A549 (cell line): ENCODE results near the gene AQP6. TPM values are rescaled to one million over a fixed set of nuclear protein-coding genes. Genes with fewer than 3 reads are reported as not detected.

Source experiments
- ATAC-seq, 2 experiments: fragments of 200-7000 bp in 1 of 2; fragments of >200 bp in 1 of 2; cut with Nextera tagmentation in 1 of 2; cut with Tn5 transposase in 1 of 2; 3 replicates each; pipeline versions ENCODE4 v1.8.0 to v1.9.1; 2018 to 2020; ENCODE audit warnings: mild to moderate bottlenecking in 1 of 2, moderate library complexity in 1 of 2
- CTCF ChIA-PET: fragments of 300-600 bp; sonication (Branson Sonifier 250); formaldehyde crosslinking; extraction: SDS; loops from one replicate; lab custom pipeline; 2021; ENCODE audit warnings: antibody characterized with exemption, inconsistent platforms; lab: Yijun Ruan, JAX
- POLR2A ChIA-PET: fragments of 350-600 bp; formaldehyde crosslinking; extraction: SDS; loops from one replicate; lab custom pipeline; 2021; ENCODE audit warnings: antibody characterized with exemption, inconsistent platforms; lab: Yijun Ruan, JAX
- DNase-seq, 2 experiments: peaks; one replicate each; pipeline versions ENCODE4 v3.0.0 to v3.0.0-alpha.2; 2011 to 2016; ENCODE audit warnings: low read depth in 1 of 2, low spot score in 1 of 2
- FAIRE-seq: peaks from 2 replicates; lab custom pipeline; 2011; peaks lifted over from hg19 to GRCh38; lab: Jason Lieb, UNC
- H3K27ac ChIP-seq, 2 experiments: fragments of >200 bp; sonication (Bioruptor Twin); formaldehyde crosslinking; 3 replicates each; pipeline ENCODE4 v1.5.1; 2016 to 2017
- H3K4me1 ChIP-seq: fragments of >200 bp; sonication (Bioruptor Twin); formaldehyde crosslinking; 3 replicates; pipeline ENCODE4 v1.6.1; 2016
- H3K4me2 ChIP-seq: fragments of >200 bp; sonication (Bioruptor Twin); formaldehyde crosslinking; 3 replicates; pipeline ENCODE4 v1.6.1; 2016
- H3K4me3 ChIP-seq: fragments of >200 bp; sonication (Bioruptor Twin); formaldehyde crosslinking; 3 replicates; pipeline ENCODE4 v1.5.1; 2016
- H3K9me3 ChIP-seq: fragments of >200 bp; sonication (Bioruptor Twin); formaldehyde crosslinking; 3 replicates; pipeline ENCODE4 v1.6.1; 2016
- ATOH8 ChIP-seq: fragments of 250-450 bp; sonication (Bioruptor Pico); IDR thresholded peaks from 2 replicates; pipeline ENCODE4 v1.5.0; 2020; ENCODE audit warnings: low read depth, mild to moderate bottlenecking, moderate library complexity
- CBX2 ChIP-seq: fragments of 200-600 bp; sonication (generic); IDR thresholded peaks from 2 replicates; pipeline ENCODE4 v1.6.1; 2016; ENCODE audit warnings: low read depth, mild to moderate bottlenecking, borderline replicate concordance
- CBX8 ChIP-seq: fragments of 200-600 bp; sonication (generic); IDR thresholded peaks from 2 replicates; pipeline ENCODE4 v1.6.1; 2016
- CHD2 ChIP-seq: fragments of 150-350 bp; IDR thresholded peaks from 2 replicates; pipeline ENCODE4 v1.6.1; 2014; ENCODE audit warnings: low read length; ENCODE audit not compliant: partially characterized antibody
- E2F6 ChIP-seq: IDR thresholded peaks from 2 replicates; pipeline ENCODE4 v1.6.1; 2012; ENCODE audit warnings: low read depth, borderline replicate concordance
- EHMT2 ChIP-seq: fragments of 200-600 bp; sonication (generic); IDR thresholded peaks from 2 replicates; pipeline ENCODE4 v1.6.1; 2016; ENCODE audit warnings: antibody characterized with exemption, low read depth, mild to moderate bottlenecking, moderate library complexity
- EP300 ChIP-seq, 2 experiments: fragments of >200 bp; sonication (Bioruptor Twin); formaldehyde crosslinking; IDR thresholded peaks; 2 replicates in 1 of 2; 3 replicates in 1 of 2; pipeline ENCODE4 v1.6.1; 2016 to 2017
- FOSB ChIP-seq: fragments of 250-450 bp; sonication (Bioruptor Pico); IDR thresholded peaks from 2 replicates; pipeline ENCODE4 v1.5.0; 2020; ENCODE audit warnings: mild to moderate bottlenecking, moderate library complexity
- GATA3 ChIP-seq: IDR thresholded peaks from 2 replicates; pipeline ENCODE4 v1.6.1; 2012; ENCODE audit warnings: borderline replicate concordance
- HES2 ChIP-seq: fragments of >200 bp; sonication (Bioruptor Twin); formaldehyde crosslinking; IDR thresholded peaks from 2 replicates; pipeline ENCODE4 v1.6.1; 2016
- HOXB13 ChIP-seq: fragments of 250-450 bp; sonication (Bioruptor Pico); IDR thresholded peaks from 2 replicates; pipeline ENCODE4 v1.5.0; 2020; ENCODE audit warnings: low read depth, mild to moderate bottlenecking, moderate library complexity
- JUNB ChIP-seq: fragments of >200 bp; sonication (Bioruptor Twin); formaldehyde crosslinking; IDR thresholded peaks from 2 replicates; pipeline ENCODE4 v1.6.1; 2016
- MAFK ChIP-seq: fragments of 450-650 bp; IDR thresholded peaks from 2 replicates; pipeline ENCODE4 v1.6.1; 2014; ENCODE audit not compliant: partially characterized antibody
- MAX ChIP-seq: IDR thresholded peaks from 2 replicates; pipeline ENCODE4 v1.6.1; 2012
- MAZ ChIP-seq: fragments of 150-350 bp; IDR thresholded peaks from 2 replicates; pipeline ENCODE4 v1.6.1; 2014; ENCODE audit warnings: antibody characterized with exemption, low read depth, low read length, borderline replicate concordance
- MYC ChIP-seq: IDR thresholded peaks from 2 replicates; pipeline ENCODE4 v1.6.1; 2012; ENCODE audit warnings: mild to moderate bottlenecking, inconsistent platforms, low read length, improper control_type of control experiment, borderline replicate concordance
- NFE2L2 ChIP-seq: fragments of 150-350 bp; conservative IDR thresholded peaks from 2 replicates; pipeline ENCODE4 v1.6.1; 2014; ENCODE audit warnings: low read length
- PBX3 ChIP-seq: IDR thresholded peaks from 2 replicates; pipeline ENCODE4 v1.6.1; 2012
- PHF8 ChIP-seq: fragments of 200-600 bp; sonication (generic); IDR thresholded peaks from 2 replicates; pipeline ENCODE4 v1.6.1; 2016; ENCODE audit warnings: low read depth, mild to moderate bottlenecking, antibody characterized with exemption, moderate library complexity, borderline replicate concordance
- POLR2A ChIP-seq: IDR thresholded peaks from 2 replicates; pipeline ENCODE4 v1.6.1; 2012; ENCODE audit warnings: mild to moderate bottlenecking, low read length
- RAD21 ChIP-seq, 2 experiments: fragments of >200 bp in 1 of 2; sonication (Bioruptor Twin) in 1 of 2; formaldehyde crosslinking in 1 of 2; IDR thresholded peaks in 1 of 2; conservative IDR thresholded peaks in 1 of 2; 2 replicates in 1 of 2; 3 replicates in 1 of 2; pipeline ENCODE4 v1.6.1; 2012 to 2018; ENCODE audit warnings: inconsistent platforms in 1 of 2
- RARB ChIP-seq: fragments of 250-450 bp; sonication (Bioruptor Pico); IDR thresholded peaks from 2 replicates; pipeline ENCODE4 v1.8.0; 2021; ENCODE audit warnings: mild to moderate bottlenecking, moderate library complexity
- RNF2 ChIP-seq: fragments of 200-600 bp; sonication (generic); IDR thresholded peaks from 2 replicates; pipeline ENCODE4 v1.6.1; 2016; ENCODE audit warnings: low read depth, mild to moderate bottlenecking, antibody characterized with exemption, moderate library complexity, borderline replicate concordance
- TFCP2L1 ChIP-seq: fragments of 250-450 bp; sonication (Bioruptor Pico); IDR thresholded peaks from 2 replicates; pipeline ENCODE4 v1.5.0; 2021; ENCODE audit warnings: mild to moderate bottlenecking
- ZC3H11A ChIP-seq: fragments of 450-650 bp; IDR thresholded peaks from 2 replicates; pipeline ENCODE4 v1.6.1; 2014; ENCODE audit warnings: antibody characterized with exemption, mild to moderate bottlenecking
- WGBS: methylation state at CpG from one replicate; pipeline ENCODE4 v1.1.6; 2017; ENCODE audit errors: missing lambda C conversion rate; 5-methylcytosine and 5-hydroxymethylcytosine counted together
- polyA plus RNA-seq, 4 experiments: library from polyadenylated mRNA; depleted of rRNA in 3 of 4; stranded (reverse); fragments of >200 nt; fragmentation: RNase III in 1 of 4; extraction: RNeasy Plus Mini Kit Qiagen cat#74134 plus additional on column Dnase treatment in 1 of 4; gene quantifications; 2 replicates in 3 of 4; 3 replicates in 1 of 4; pipeline ENCODE4 v1.2.3, GENCODE V29; 2011 to 2017

Gene AQP6
- polyA plus RNA-seq, 2 of the 4 experiments (the other 2 are of a cell fraction) = 0.05 TPM; not detected in 1

GRCh38 chr12:49967042-49967776, 5.5 kb upstream of the AQP6 start (continued):
- TF ChIP-seq RAD21 (conservative IDR thresholded peaks at IDR 0.05 in 1 of 2, IDR thresholded peaks at IDR 0.05 in 1 of 2) = peak; percentile 81 to 86

GRCh38 chr12:49967777-49968250, 4.9 kb upstream of the AQP6 start:
- Histone ChIP-seq H3K4me3 (peak overlapping the region; percentile 49), H3K4me1 (peaks cover 11% of the 10 kb centered on the region), H3K27ac (peak overlapping the region; percentile 18 to 85; a peak in 4 of 6 replicates), H3K9me3 (no peaks in the 10 kb centered on the region), H3K4me2 (peak overlapping the region; percentile 98)
- ATAC-seq (peak; percentile 11 to 43), DNase-seq (no peak), FAIRE-seq (no peak)
- TF ChIP-seq MAFK (no peak), NFE2L2 (no peak), HOXB13 (CRISPR knock-in tag) (no peak), PBX3 (no peak), FOSB (no peak), MAZ (no peak), E2F6 (no peak), TFCP2L1 (no peak), EHMT2 (no peak), ZC3H11A (no peak), EP300 (IDR thresholded peaks at IDR 0.05) (no peak), CBX2 (no peak), POLR2A (no peak), GATA3 (no peak), RARB (CRISPR knock-in tag) (no peak), CBX8 (no peak), MYC (no peak), HES2 (no peak)
- CTCF ChIA-PET = interaction anchor here (0.5 to 29.8 kb wide), 66 partner anchors 12 to 498 kb away, joined by 3 to 708 read pairs (median 7); partner anchors contain the start of genes AQP2, ASIC1, CERS5 and COX14
- POLR2A ChIA-PET = interaction anchor here (1.1 to 1.4 kb wide), 3 partner anchors 22 to 117 kb away, joined by 3 to 6 read pairs (median 3); partner anchors contain the start of gene SMARCD1
- 35% methylated on average over 15 of the region's 15 CpGs for WGBS

GRCh38 chr12:49968471-49968870, 4.3 kb upstream of the AQP6 start:
- TF ChIP-seq MAFK (no peak), RNF2 (no peak), MAZ (no peak), JUNB (no peak), RARB (CRISPR knock-in tag) (no peak), PHF8 (no peak), EHMT2 (no peak), MAX (no peak), CHD2 (no peak), ATOH8 (CRISPR knock-in tag) (no peak)
- no peak for FAIRE-seq
- Histone ChIP-seq H3K4me2 (no peak overlapping the region), H3K4me3 (no peak overlapping the region), H3K9me3 (no peaks in the 10 kb centered on the region), H3K4me1 (peaks cover 4% of the 10 kb centered on the region), H3K27ac (no peak overlapping the region)
- DNase-seq = no peak
- WGBS = 98% methylated on average over 6 of the region's 6 CpGs
- ChIA-PET POLR2A (no interaction called here), CTCF (interaction anchor here (0.5 to 29.8 kb wide), 41 partner anchors 12 to 1388 kb away, joined by 3 to 708 read pairs (median 9); partner anchors contain the start of genes AQP2, ASIC1, CERS5 and COX14)
- ATAC-seq = no peak
